ENCODE results near the gene FAXDC2.

The FAXDC2 gene

GRCh38 chr5:154783774-154784460, 66.5 kb downstream of the FAXDC2 start:
- H2BK12ac ChIP-seq (ENCODE audit: low read length), result no peak overlapping the region
- no peak overlapping the region for H3K18ac ChIP-seq (ENCODE audit: low read length)
- H3K27me3 ChIP-seq (ENCODE audit: insufficient read depth, low read length), result no peaks in the 10 kb centered on the region
- peaks cover 2% of the 10 kb centered on the region for H3K9me3 ChIP-seq (ENCODE audit: insufficient read depth, low read depth, low read length)
- H2AK5ac ChIP-seq (ENCODE audit: low read length), result no peak overlapping the region
- H4K8ac ChIP-seq (ENCODE audit: low read depth, low read length), result no peak overlapping the region
- H3K4me3 ChIP-seq (ENCODE audit: low read depth, low read length), result no peak overlapping the region
- no CpG with 5 or more reads among the region's 11 CpGs for WGBS (ENCODE audit: extremely low coverage, insufficient coverage, insufficient read length)
- H3K14ac ChIP-seq (ENCODE audit: low read length), result no peak overlapping the region
- no peak overlapping the region for H3K23ac ChIP-seq (ENCODE audit: low read length)
- H3K79me2 ChIP-seq (ENCODE audit: control insufficient read depth, insufficient read depth, low read length, poor library complexity), result peaks cover 50% of the 10 kb centered on the region
- H4K91ac ChIP-seq (ENCODE audit: low read depth, low read length), result no peak overlapping the region
- no peaks in the 10 kb centered on the region for H3K79me1 ChIP-seq (ENCODE audit: low read length)
- H2BK5ac ChIP-seq (ENCODE audit: low read depth, low read length, poor library complexity), result no peak overlapping the region
- peaks cover 0 to 6% of the 10 kb centered on the region in 2 experiments for H3K36me3 ChIP-seq (ENCODE audit: control insufficient read depth in 1 of 2, insufficient read depth in 2 of 2, low read length in 2 of 2)
- no peak overlapping the region for H3K9ac ChIP-seq (ENCODE audit: low read length)
- H3K4me1 ChIP-seq (ENCODE audit: control insufficient read depth in 1 of 2, insufficient read depth in 2 of 2, low read length in 2 of 2), result peaks cover 15 to 26% of the 10 kb centered on the region in 2 experiments
- H3K4me2 ChIP-seq (ENCODE audit: low read length), result no peak overlapping the region
- no peak overlapping the region for H2AFZ ChIP-seq (ENCODE audit: insufficient read depth, low read length, poor library complexity)
- H3K4ac ChIP-seq (ENCODE audit: low read depth, low read length), result peak overlapping the region; percentile 65
- no peak overlapping the region for H3K27ac ChIP-seq (ENCODE audit: low read depth, low read length)
- no peak overlapping the region for H4K12ac ChIP-seq (ENCODE audit: low read depth, low read length)
- DNase-seq, result no peak
- no peak overlapping the region for H2BK120ac ChIP-seq (ENCODE audit: insufficient read depth, low read length, poor library complexity)

- Histone ChIP-seq H3K36me3 (ENCODE audit: control insufficient read depth in 1 of 2, insufficient read depth in 2 of 2, low read length in 2 of 2) (peaks cover 0 to 5% of the 10 kb centered on the region in 2 experiments), H4K8ac (ENCODE audit: low read depth, low read length) (no peak overlapping the region), H3K27me3 (ENCODE audit: insufficient read depth, low read length) (no peaks in the 10 kb centered on the region), H3K9ac (ENCODE audit: low read length) (no peak overlapping the region), H3K79me2 (ENCODE audit: control insufficient read depth, insufficient read depth, low read length, poor library complexity) (peaks cover 46% of the 10 kb centered on the region), H3K9me3 (ENCODE audit: insufficient read depth, low read depth, low read length) (peaks cover 2% of the 10 kb centered on the region), H3K4me2 (ENCODE audit: low read length) (no peak overlapping the region), H3K79me1 (ENCODE audit: low read length) (no peaks in the 10 kb centered on the region), H4K12ac (ENCODE audit: low read depth, low read length) (no peak overlapping the region), H2AK5ac (ENCODE audit: low read length) (no peak overlapping the region), H2AFZ (ENCODE audit: insufficient read depth, low read length, poor library complexity) (no peak overlapping the region), H2BK5ac (ENCODE audit: low read depth, low read length, poor library complexity) (no peak overlapping the region), H3K27ac (ENCODE audit: low read depth, low read length) (no peak overlapping the region), H4K91ac (ENCODE audit: low read depth, low read length) (no peak overlapping the region), H3K14ac (ENCODE audit: low read length) (no peak overlapping the region), H3K4me1 (ENCODE audit: control insufficient read depth in 1 of 2, insufficient read depth in 2 of 2, low read length in 2 of 2) (peaks cover 15 to 26% of the 10 kb centered on the region in 2 experiments), H3K4me3 (ENCODE audit: low read depth, low read length) (no peak overlapping the region), H2BK120ac (ENCODE audit: insufficient read depth, low read length, poor library complexity) (no peak overlapping the region), H3K18ac (ENCODE audit: low read length) (no peak overlapping the region), H2BK12ac (ENCODE audit: low read length) (no peak overlapping the region), H3K4ac (ENCODE audit: low read depth, low read length) (peak overlapping the region; percentile 66), H3K23ac (ENCODE audit: low read length) (no peak overlapping the region)
- WGBS (ENCODE audit: extremely low coverage, insufficient coverage, insufficient read length), result no CpG with 5 or more reads among the region's 1 CpG
- no peak for DNase-seq
These were observed 67.4 kb downstream of the FAXDC2 start for GRCh38 chr5:154782812-154783592.

GRCh38 chr5:154782326-154782725, 68.1 kb downstream of the FAXDC2 start:
- Histone ChIP-seq H4K91ac (ENCODE audit: low read depth, low read length) (no peak overlapping the region), H2BK5ac (ENCODE audit: low read depth, low read length, poor library complexity) (no peak overlapping the region), H4K12ac (ENCODE audit: low read depth, low read length) (no peak overlapping the region), H2AK5ac (ENCODE audit: low read length) (no peak overlapping the region), H4K8ac (ENCODE audit: low read depth, low read length) (no peak overlapping the region), H3K4me1 (ENCODE audit: control insufficient read depth in 1 of 2, insufficient read depth in 2 of 2, low read length in 2 of 2) (peaks cover 15 to 26% of the 10 kb centered on the region in 2 experiments), H3K14ac (ENCODE audit: low read length) (no peak overlapping the region), H2BK12ac (ENCODE audit: low read length) (no peak overlapping the region), H3K18ac (ENCODE audit: low read length) (no peak overlapping the region), H3K79me1 (ENCODE audit: low read length) (no peaks in the 10 kb centered on the region), H3K4me2 (ENCODE audit: low read length) (no peak overlapping the region), H3K4ac (ENCODE audit: low read depth, low read length) (peak overlapping the region; percentile 66), H3K4me3 (ENCODE audit: low read depth, low read length) (no peak overlapping the region), H3K9ac (ENCODE audit: low read length) (no peak overlapping the region), H3K23ac (ENCODE audit: low read length) (no peak overlapping the region), H2AFZ (ENCODE audit: insufficient read depth, low read length, poor library complexity) (no peak overlapping the region), H3K27ac (ENCODE audit: low read depth, low read length) (no peak overlapping the region), H3K27me3 (ENCODE audit: insufficient read depth, low read length) (no peaks in the 10 kb centered on the region), H3K9me3 (ENCODE audit: insufficient read depth, low read depth, low read length) (peaks cover 2% of the 10 kb centered on the region), H3K79me2 (ENCODE audit: control insufficient read depth, insufficient read depth, low read length, poor library complexity) (peaks cover 40% of the 10 kb centered on the region), H3K36me3 (ENCODE audit: control insufficient read depth in 1 of 2, insufficient read depth in 2 of 2, low read length in 2 of 2) (peaks cover 0 to 5% of the 10 kb centered on the region in 2 experiments), H2BK120ac (ENCODE audit: insufficient read depth, low read length, poor library complexity) (no peak overlapping the region)
- no peak for DNase-seq
- no CpG with 5 or more reads among the region's 4 CpGs for WGBS (ENCODE audit: extremely low coverage, insufficient coverage, insufficient read length)

- H3K4ac ChIP-seq (ENCODE audit: low read depth, low read length), result peak overlapping the region; percentile 98
- H3K4me1 ChIP-seq (ENCODE audit: control insufficient read depth in 1 of 2, insufficient read depth in 2 of 2, low read length in 2 of 2), result peaks cover 13 to 19% of the 10 kb centered on the region in 2 experiments
- no peak overlapping the region for H4K8ac ChIP-seq (ENCODE audit: low read depth, low read length)
- H2BK120ac ChIP-seq (ENCODE audit: insufficient read depth, low read length, poor library complexity), result no peak overlapping the region
- no peak overlapping the region for H3K14ac ChIP-seq (ENCODE audit: low read length)
- no peak overlapping the region for H4K91ac ChIP-seq (ENCODE audit: low read depth, low read length)
- peak overlapping the region; percentile 11 for H3K18ac ChIP-seq (ENCODE audit: low read length)
- H3K79me1 ChIP-seq (ENCODE audit: low read length), result no peaks in the 10 kb centered on the region
- H3K27ac ChIP-seq (ENCODE audit: low read depth, low read length), result no peak overlapping the region
- H2AK5ac ChIP-seq (ENCODE audit: low read length), result no peak overlapping the region
- H3K9ac ChIP-seq (ENCODE audit: low read length), result no peak overlapping the region
- peaks cover 2% of the 10 kb centered on the region for H3K9me3 ChIP-seq (ENCODE audit: insufficient read depth, low read depth, low read length)
- H2AFZ ChIP-seq (ENCODE audit: insufficient read depth, low read length, poor library complexity), result no peak overlapping the region
- no peak overlapping the region for H2BK5ac ChIP-seq (ENCODE audit: low read depth, low read length, poor library complexity)
- H3K36me3 ChIP-seq (ENCODE audit: control insufficient read depth in 1 of 2, insufficient read depth in 2 of 2, low read length in 2 of 2), result peaks cover 0 to 5% of the 10 kb centered on the region in 2 experiments
- peaks cover 39% of the 10 kb centered on the region for H3K79me2 ChIP-seq (ENCODE audit: control insufficient read depth, insufficient read depth, low read length, poor library complexity)
- H3K4me2 ChIP-seq (ENCODE audit: low read length), result no peak overlapping the region
- no peak overlapping the region for H3K23ac ChIP-seq (ENCODE audit: low read length)
- no peak overlapping the region for H2BK12ac ChIP-seq (ENCODE audit: low read length)
- WGBS (ENCODE audit: extremely low coverage, insufficient coverage, insufficient read length), result no CpG with 5 or more reads among the region's 1 CpG
- H3K4me3 ChIP-seq (ENCODE audit: low read depth, low read length), result no peak overlapping the region
- no peaks in the 10 kb centered on the region for H3K27me3 ChIP-seq (ENCODE audit: insufficient read depth, low read length)
- no peak for DNase-seq
- H4K12ac ChIP-seq (ENCODE audit: low read depth, low read length), result no peak overlapping the region
These were observed 70.3 kb downstream of the FAXDC2 start for GRCh38 chr5:154780128-154780527.
